Measurements from ENCODE around the gene BSX. TPM values are rescaled to one million over a fixed set of nuclear protein-coding genes. Genes with fewer than 3 reads are reported as not detected.

BSX gene
- polyA plus RNA-seq (2012; ENCODE audit: insufficient read depth, insufficient read length, low read depth) = not detected

DNA sequence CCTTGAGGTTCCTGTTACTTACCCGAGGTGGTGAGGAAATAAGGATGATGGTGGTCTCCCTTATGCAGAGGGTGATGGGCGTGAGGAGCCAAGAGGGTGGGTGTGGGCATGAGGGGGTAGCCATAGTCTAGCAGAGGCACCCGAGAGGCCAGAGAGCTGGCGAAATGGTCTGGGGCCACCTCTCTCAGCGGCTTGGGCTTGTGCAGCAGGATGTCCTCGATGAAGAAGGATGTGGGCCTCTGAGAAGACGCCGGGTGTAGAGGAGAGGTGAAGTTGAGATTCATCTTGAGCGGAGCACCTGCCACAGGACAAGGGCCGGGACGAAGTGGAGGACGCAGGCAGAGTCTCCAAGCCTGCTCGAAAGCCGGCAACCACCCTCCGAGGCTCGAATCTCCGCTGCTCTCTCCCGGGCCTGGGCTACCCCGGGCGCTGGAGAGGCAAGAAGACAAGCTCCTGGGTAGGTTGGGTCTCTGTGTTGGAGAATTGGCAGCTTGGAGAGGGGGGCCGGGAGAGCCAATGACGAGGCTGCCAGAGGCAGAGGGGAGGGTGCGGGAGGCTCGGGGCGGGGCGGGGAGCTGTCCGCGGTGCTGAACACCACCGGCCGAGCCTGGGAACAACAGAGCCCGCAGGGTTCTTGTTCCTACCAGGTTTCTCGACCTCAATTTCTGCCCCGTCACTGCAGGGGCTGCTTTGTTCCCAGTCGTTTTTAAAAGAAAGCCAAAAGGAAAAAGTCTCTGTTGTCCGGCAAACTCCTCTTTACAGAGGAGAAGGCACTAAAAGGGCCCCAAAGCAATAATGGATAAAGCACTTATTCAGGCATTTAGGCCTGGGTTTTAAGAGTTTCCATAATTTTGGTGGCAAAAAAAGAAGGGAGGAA, at the start of gene BSX:
BSX (minus strand) TSS at position 447 of the 877 bp plus-strand sequence; CDS start at position 284, 163 bp downstream.
- Histone ChIP-seq H3K27me3 (peaks cover 98% of the 10 kb centered on the region), H3K36me3 (no peaks in the 10 kb centered on the region), H3K4me1 (no peaks in the 10 kb centered on the region), H3K9me3 (no peaks in the 10 kb centered on the region), H3K4me3 (ENCODE audit: low read depth, low read length) (no peak within 1 kb of the TSS)
- TF ChIP-seq, protein P1, sequence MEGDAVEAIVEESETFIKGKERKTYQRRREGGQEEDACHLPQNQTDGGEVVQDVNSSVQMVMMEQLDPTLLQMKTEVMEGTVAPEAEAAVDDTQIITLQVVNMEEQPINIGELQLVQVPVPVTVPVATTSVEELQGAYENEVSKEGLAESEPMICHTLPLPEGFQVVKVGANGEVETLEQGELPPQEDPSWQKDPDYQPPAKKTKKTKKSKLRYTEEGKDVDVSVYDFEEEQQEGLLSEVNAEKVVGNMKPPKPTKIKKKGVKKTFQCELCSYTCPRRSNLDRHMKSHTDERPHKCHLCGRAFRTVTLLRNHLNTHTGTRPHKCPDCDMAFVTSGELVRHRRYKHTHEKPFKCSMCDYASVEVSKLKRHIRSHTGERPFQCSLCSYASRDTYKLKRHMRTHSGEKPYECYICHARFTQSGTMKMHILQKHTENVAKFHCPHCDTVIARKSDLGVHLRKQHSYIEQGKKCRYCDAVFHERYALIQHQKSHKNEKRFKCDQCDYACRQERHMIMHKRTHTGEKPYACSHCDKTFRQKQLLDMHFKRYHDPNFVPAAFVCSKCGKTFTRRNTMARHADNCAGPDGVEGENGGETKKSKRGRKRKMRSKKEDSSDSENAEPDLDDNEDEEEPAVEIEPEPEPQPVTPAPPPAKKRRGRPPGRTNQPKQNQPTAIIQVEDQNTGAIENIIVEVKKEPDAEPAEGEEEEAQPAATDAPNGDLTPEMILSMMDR (IDR thresholded peaks at IDR 0.05; ENCODE audit: low read depth, low read length) = no peak
- DNase-seq = peak; percentile 32

DNA sequence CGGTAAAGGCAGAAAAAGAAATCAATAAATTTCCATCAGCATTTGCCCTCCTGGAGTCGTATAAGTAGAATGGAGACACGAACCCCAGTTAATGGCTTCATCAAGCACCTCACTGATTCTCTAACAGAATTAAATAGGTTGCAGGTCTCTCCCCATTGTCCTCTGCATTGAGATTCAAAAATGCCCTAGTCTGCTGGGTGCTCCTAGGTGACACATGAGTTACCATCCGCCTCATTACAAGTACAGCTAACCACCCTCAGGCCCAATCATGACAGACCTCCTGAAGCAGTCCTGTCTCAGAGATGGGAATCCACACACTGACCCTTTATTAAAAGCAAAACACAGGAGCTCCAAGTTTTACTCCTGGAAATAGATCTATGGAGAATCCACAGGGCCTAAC, 48.9 kb upstream of the BSX start:
- peaks cover 10% of the 10 kb centered on the region for H3K27me3 ChIP-seq
- no peaks in the 10 kb centered on the region for H3K4me1 ChIP-seq
- no peak for DNase-seq
- H3K9me3 ChIP-seq = no peaks in the 10 kb centered on the region
- TF ChIP-seq, protein P1 (IDR thresholded peaks at IDR 0.05; ENCODE audit: low read depth, low read length) = no peak
- H3K36me3 ChIP-seq = no peaks in the 10 kb centered on the region
- H3K4me3 ChIP-seq (ENCODE audit: low read depth, low read length) = no peak overlapping the region

DNA sequence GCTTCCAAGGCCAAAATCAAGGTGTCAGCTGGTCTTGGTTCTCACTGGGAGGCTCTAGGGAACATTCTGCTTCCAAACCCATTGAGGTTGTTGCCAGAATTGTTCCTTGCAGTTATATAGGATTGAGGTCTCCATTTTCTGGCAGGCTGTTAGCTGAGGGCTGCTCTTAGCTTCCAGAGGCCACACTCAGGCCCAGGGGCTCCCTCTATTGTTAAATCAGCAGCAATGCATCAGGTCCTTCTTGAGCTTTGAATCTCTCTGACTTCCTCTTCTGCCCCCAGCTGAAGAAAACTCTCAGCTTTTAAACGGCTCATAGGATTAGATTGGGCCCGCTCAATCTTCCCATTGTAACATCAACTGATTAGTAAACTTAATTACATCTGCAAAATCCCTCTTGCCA, 39.3 kb upstream of the BSX start:
- DNase-seq = peak; percentile 51

DNA sequence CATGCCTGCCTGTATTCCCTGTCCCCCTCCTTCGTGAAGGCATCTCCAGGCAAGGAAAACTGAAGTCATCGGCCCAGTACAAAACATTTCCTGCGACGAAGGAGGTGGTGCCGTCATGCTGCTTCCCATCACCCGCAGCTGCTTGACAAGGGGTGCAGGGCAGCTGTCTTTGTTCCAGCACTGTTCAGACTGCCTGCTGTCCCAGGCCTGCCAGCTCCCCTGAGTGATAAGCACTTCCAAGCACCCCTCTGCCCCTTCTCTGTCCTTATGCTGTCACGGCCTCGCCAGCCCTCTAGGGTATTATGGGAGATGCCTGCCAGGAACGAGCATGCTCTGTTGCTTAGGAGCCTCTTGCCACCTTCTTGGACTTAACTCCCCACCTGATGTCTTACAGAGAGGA, 37.1 kb upstream of the BSX start:
- Histone ChIP-seq H3K36me3 (no peaks in the 10 kb centered on the region), H3K27me3 (peaks cover 22% of the 10 kb centered on the region), H3K4me3 (ENCODE audit: low read depth, low read length) (no peak overlapping the region), H3K9me3 (no peaks in the 10 kb centered on the region), H3K4me1 (no peaks in the 10 kb centered on the region; the same call in 1 of the 2 replicates)
- TF ChIP-seq, protein P1 (IDR thresholded peaks at IDR 0.05; ENCODE audit: low read depth, low read length) = no peak
- no peak for DNase-seq

More for the DNA sequence above, 39.3 kb upstream of the BSX start:
- Histone ChIP-seq H3K27me3 (peaks cover 23% of the 10 kb centered on the region), H3K9me3 (no peaks in the 10 kb centered on the region), H3K4me3 (ENCODE audit: low read depth, low read length) (no peak overlapping the region), H3K4me1 (no peaks in the 10 kb centered on the region; the same call in 1 of the 2 replicates), H3K36me3 (no peaks in the 10 kb centered on the region)
- TF ChIP-seq, protein P1 (IDR thresholded peaks at IDR 0.05; ENCODE audit: low read depth, low read length) = peak; percentile 79

DNA sequence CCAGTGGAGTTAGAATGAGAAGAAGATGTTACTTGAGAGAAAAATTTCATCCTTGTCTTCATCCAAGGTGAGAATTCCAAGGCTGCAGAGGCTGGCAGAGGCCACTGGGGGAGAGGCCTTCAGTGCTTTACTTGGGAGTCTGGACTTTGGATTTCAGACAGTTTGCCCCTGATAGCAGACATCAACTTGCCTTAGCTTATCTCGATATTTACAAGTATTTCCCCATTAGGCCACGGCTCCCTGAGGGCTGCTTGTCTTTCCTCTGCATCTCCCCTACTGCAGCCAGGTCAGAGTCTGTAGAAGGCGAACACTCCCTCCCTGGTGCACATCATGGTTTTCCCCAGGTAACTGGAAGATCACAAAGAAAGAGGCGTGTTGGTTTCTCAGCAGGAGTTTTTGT, 29.9 kb upstream of the BSX start:
- H3K36me3 ChIP-seq = no peaks in the 10 kb centered on the region
- TF ChIP-seq, protein P1 (IDR thresholded peaks at IDR 0.05; ENCODE audit: low read depth, low read length) = no peak

More for the DNA sequence above, 29.9 kb upstream of the BSX start:
- Histone ChIP-seq H3K27me3 (peaks cover 18% of the 10 kb centered on the region), H3K4me1 (no peaks in the 10 kb centered on the region), H3K4me3 (ENCODE audit: low read depth, low read length) (no peak overlapping the region), H3K9me3 (no peaks in the 10 kb centered on the region)
- DNase-seq = no peak

Measured in BE2C (cell line).